ENCODE results near the gene SUSD4.

The SUSD4 gene

GRCh38 chr1:223211323-223211985 is 152.5 kb downstream of the SUSD4 start:
- no peak for DNase-seq (ENCODE audit: low spot score)

GRCh38 chr1:223210788-223211120 is 153.2 kb downstream of the SUSD4 start:
- DNase-seq (ENCODE audit: low spot score): no peak

- DNase-seq (ENCODE audit: low spot score): no peak
Measured at GRCh38 chr1:223209992-223210787, 153.8 kb downstream of the SUSD4 start.

GRCh38 chr1:223209293-223209898 is 154.6 kb downstream of the SUSD4 start:
- no peak for DNase-seq (ENCODE audit: low spot score)

GRCh38 chr1:223208164-223209076 is 155.6 kb downstream of the SUSD4 start:
- no peak for DNase-seq (ENCODE audit: low spot score)

- no peak for DNase-seq (ENCODE audit: low spot score)
Measured at GRCh38 chr1:223207293-223208066, 156.5 kb downstream of the SUSD4 start.

- no peak for DNase-seq (ENCODE audit: low spot score)
Measured at GRCh38 chr1:223204424-223204823, 159.6 kb downstream of the SUSD4 start.

GRCh38 chr1:223203694-223204093 is 160.3 kb downstream of the SUSD4 start:
- no peak for DNase-seq (ENCODE audit: low spot score)

- DNase-seq (ENCODE audit: low spot score): no peak
Measured at GRCh38 chr1:223203034-223203408, 161.0 kb downstream of the SUSD4 start.

GRCh38 chr1:223202376-223203033 is 161.5 kb downstream of the SUSD4 start:
- DNase-seq (ENCODE audit: low spot score): no peak

GRCh38 chr1:223201967-223202366 is 162.0 kb downstream of the SUSD4 start:
- DNase-seq (ENCODE audit: low spot score): no peak

GRCh38 chr1:223200903-223201302 is 163.1 kb downstream of the SUSD4 start:
- no peak for DNase-seq (ENCODE audit: low spot score)

GRCh38 chr1:223199094-223199647 is 164.8 kb downstream of the SUSD4 start:
- DNase-seq (ENCODE audit: low spot score): no peak

- DNase-seq (ENCODE audit: low spot score): no peak
Measured at GRCh38 chr1:223198628-223198965, 165.4 kb downstream of the SUSD4 start.

GRCh38 chr1:223197923-223198627 is 165.9 kb downstream of the SUSD4 start:
- no peak for DNase-seq (ENCODE audit: low spot score)

GRCh38 chr1:223189903-223190724 is 173.9 kb downstream of the SUSD4 start:
- no peak for DNase-seq (ENCODE audit: low spot score)

GRCh38 chr1:223189525-223189902 is 174.5 kb downstream of the SUSD4 start:
- no peak for DNase-seq (ENCODE audit: low spot score)

- DNase-seq (ENCODE audit: low spot score): no peak
Measured at GRCh38 chr1:223188618-223189356, 175.2 kb downstream of the SUSD4 start.

GRCh38 chr1:223186800-223187199 is 177.2 kb downstream of the SUSD4 start:
- DNase-seq (ENCODE audit: low spot score): no peak

Data from globus pallidus (tissue), 1 donor.